IPS DF 6.9 (cell line): ENCODE measurements around the gene NMBR.
"Not testable (repeated sequence)": the region's sequence is repeated elsewhere in the genome, so short reads cannot be mapped to it uniquely, and the experiment has no call there.

Experiments
- DNase-seq: peaks from one replicate; pipeline ENCODE4 v3.0.0-alpha.2; 2013; ENCODE audit warnings: low read depth, low spot score
- H3K27ac ChIP-seq: one replicate; pipeline ENCODE4 v1.5.1; 2013; ENCODE audit warnings: low read length, control low read depth
- H3K27me3 ChIP-seq: 2 replicates; pipeline ENCODE4 v1.6.1; 2013; ENCODE audit warnings: mild to moderate bottlenecking, low read length; ENCODE audit not compliant: control insufficient read depth, insufficient read depth
- H3K36me3 ChIP-seq: 2 replicates; pipeline ENCODE4 v1.6.1; 2013; ENCODE audit warnings: low read length; ENCODE audit not compliant: control insufficient read depth, insufficient read depth
- H3K4me1 ChIP-seq: 2 replicates; pipeline ENCODE4 v1.6.1; 2013; ENCODE audit warnings: low read length; ENCODE audit not compliant: control insufficient read depth, insufficient read depth
- H3K4me3 ChIP-seq: 2 replicates; pipeline ENCODE4 v1.5.1; 2013; ENCODE audit warnings: mild to moderate bottlenecking, low read length
- H3K9me3 ChIP-seq: 2 replicates; pipeline ENCODE4 v1.6.1; 2013; ENCODE audit warnings: low read length, inconsistent platforms; ENCODE audit not compliant: control insufficient read depth, insufficient read depth
- WGBS: extraction: QIAGEN DNeasy Blood & Tissue Kit; methylation state at CpG from one replicate; pipeline ENCODE4 v1.1.7; 2013; ENCODE audit warnings: mixed read lengths, missing lambda C conversion rate; ENCODE audit not compliant: insufficient read length, insufficient coverage; 5-methylcytosine and 5-hydroxymethylcytosine counted together

Gene NMBR

GRCh38 chr6:142071981-142072380 lies 74.9 kb downstream of the NMBR start:
- H3K27me3 ChIP-seq, result no peaks in the 10 kb centered on the region
- no peak for DNase-seq
- H3K36me3 ChIP-seq, result no peaks in the 10 kb centered on the region
- no peak overlapping the region for H3K4me3 ChIP-seq
- peaks cover 1% of the 10 kb centered on the region; the same call in 1 of the 2 replicates for H3K4me1 ChIP-seq
- no peak overlapping the region for H3K27ac ChIP-seq
- no peaks in the 10 kb centered on the region for H3K9me3 ChIP-seq
- WGBS, result no CpG with 5 or more reads among the region's 3 CpGs

GRCh38 chr6:142068416-142068815 lies 78.5 kb downstream of the NMBR start:
- H3K36me3 ChIP-seq, result no peaks in the 10 kb centered on the region
- H3K9me3 ChIP-seq, result no peaks in the 10 kb centered on the region
- DNase-seq, result no peak
- no peaks in the 10 kb centered on the region for H3K27me3 ChIP-seq
- H3K4me3 ChIP-seq, result no peak overlapping the region
- no peaks in the 10 kb centered on the region for H3K4me1 ChIP-seq
- no peak overlapping the region for H3K27ac ChIP-seq

- not testable (repeated sequence) for H3K27ac ChIP-seq, H3K36me3 ChIP-seq, H3K4me3 ChIP-seq, H3K4me1 ChIP-seq, DNase-seq, H3K9me3 ChIP-seq, H3K27me3 ChIP-seq
- no CpG with 5 or more reads among the region's 4 CpGs for WGBS
Measured at GRCh38 chr6:142062861-142063260, 84.1 kb downstream of the NMBR start.

- no peaks in the 10 kb centered on the region for H3K4me1 ChIP-seq
- DNase-seq, result no peak
- H3K27ac ChIP-seq, result no peak overlapping the region
- H3K9me3 ChIP-seq, result no peaks in the 10 kb centered on the region
- H3K36me3 ChIP-seq, result no peaks in the 10 kb centered on the region
- no peak overlapping the region for H3K4me3 ChIP-seq
- H3K27me3 ChIP-seq, result no peaks in the 10 kb centered on the region
- WGBS, result no CpG with 5 or more reads among the region's 3 CpGs
Measured at GRCh38 chr6:142058551-142059290, 88.2 kb downstream of the NMBR start.

- no peaks in the 10 kb centered on the region for H3K36me3 ChIP-seq
- no peak overlapping the region for H3K4me3 ChIP-seq
- DNase-seq, result no peak
- no peak overlapping the region for H3K27ac ChIP-seq
- WGBS, result no CpG with 5 or more reads among the region's 3 CpGs
- H3K27me3 ChIP-seq, result no peaks in the 10 kb centered on the region
- H3K4me1 ChIP-seq, result no peaks in the 10 kb centered on the region
- H3K9me3 ChIP-seq, result no peaks in the 10 kb centered on the region
Measured at GRCh38 chr6:142055219-142055618, 91.7 kb downstream of the NMBR start.

GRCh38 chr6:142051404-142051803 lies 95.5 kb downstream of the NMBR start:
- no peaks in the 10 kb centered on the region for H3K36me3 ChIP-seq
- DNase-seq, result no peak
- H3K27me3 ChIP-seq, result no peaks in the 10 kb centered on the region
- no peaks in the 10 kb centered on the region for H3K4me1 ChIP-seq
- no peak overlapping the region for H3K27ac ChIP-seq
- H3K9me3 ChIP-seq, result no peaks in the 10 kb centered on the region
- no peak overlapping the region for H3K4me3 ChIP-seq

- H3K27ac ChIP-seq, result no peak overlapping the region
- no peaks in the 10 kb centered on the region for H3K27me3 ChIP-seq
- no peaks in the 10 kb centered on the region for H3K9me3 ChIP-seq
- H3K4me1 ChIP-seq, result no peaks in the 10 kb centered on the region
- WGBS, result no CpG with 5 or more reads among the region's 1 CpG
- H3K4me3 ChIP-seq, result no peak overlapping the region
- DNase-seq, result no peak
- no peaks in the 10 kb centered on the region for H3K36me3 ChIP-seq
Measured at GRCh38 chr6:142048593-142048980, 98.3 kb downstream of the NMBR start.

- no peak for DNase-seq
Measured at GRCh38 chr6:142047934-142048592, 98.9 kb downstream of the NMBR start.

GRCh38 chr6:142045380-142046278 lies 101.3 kb downstream of the NMBR start:
- Histone ChIP-seq H3K9me3 (no peaks in the 10 kb centered on the region), H3K4me1 (no peaks in the 10 kb centered on the region), H3K27me3 (no peaks in the 10 kb centered on the region), H3K36me3 (no peaks in the 10 kb centered on the region), H3K27ac (no peak overlapping the region), H3K4me3 (no peak overlapping the region)
- WGBS, result no CpG with 5 or more reads among the region's 6 CpGs
- DNase-seq, result no peak

More at GRCh38 chr6:142047934-142048592, 98.9 kb downstream of the NMBR start:
- H3K9me3 ChIP-seq, result no peaks in the 10 kb centered on the region
- H3K27ac ChIP-seq, result no peak overlapping the region
- no CpG with 5 or more reads among the region's 12 CpGs for WGBS
- no peaks in the 10 kb centered on the region for H3K27me3 ChIP-seq
- no peaks in the 10 kb centered on the region for H3K4me1 ChIP-seq
- H3K36me3 ChIP-seq, result no peaks in the 10 kb centered on the region
- H3K4me3 ChIP-seq, result no peak overlapping the region

- Histone ChIP-seq H3K4me3 (no peak overlapping the region), H3K4me1 (no peaks in the 10 kb centered on the region), H3K27ac (no peak overlapping the region), H3K27me3 (no peaks in the 10 kb centered on the region), H3K9me3 (no peaks in the 10 kb centered on the region), H3K36me3 (no peaks in the 10 kb centered on the region)
- DNase-seq, result no peak
- no CpG with 5 or more reads among the region's 4 CpGs for WGBS
Measured at GRCh38 chr6:142035890-142036289, 111.0 kb downstream of the NMBR start.
